H7 (cell line): ENCODE results near the gene PIGM. TPM values are rescaled to one million over a fixed set of nuclear protein-coding genes. Genes with fewer than 3 reads are reported as not detected.

ENCODE experiments used
- DNase-seq: peaks from one replicate; pipeline ENCODE4 v3.0.0; 2012
- H3K27me3 ChIP-seq: 2 replicates; pipeline ENCODE4 v1.6.0; 2011; ENCODE audit warnings: mild to moderate bottlenecking, low read length; ENCODE audit not compliant: control insufficient read depth, insufficient read depth
- H3K36me3 ChIP-seq: replicated peaks from 2 replicates; pipeline ENCODE4 v1.5.1; 2011; ENCODE audit warnings: low read length; ENCODE audit not compliant: control insufficient read depth, insufficient read depth
- H3K4me3 ChIP-seq: 2 replicates; pipeline ENCODE4 v1.5.1; 2011; ENCODE audit warnings: low read depth, mild to moderate bottlenecking, control low read depth, low read length, moderate library complexity; ENCODE audit not compliant: insufficient read depth
- total RNA-seq: library from RNA; depleted of rRNA; stranded (reverse); fragments of >200 nt; shearing (Covaris generic); gene quantifications from 2 replicates; pipeline ENCODE4 v1.2.3, GENCODE V29; 2014; rRNA removed

PIGM gene
- total RNA-seq = 2.6 and 3.0 TPM in 2 replicates

DNA sequence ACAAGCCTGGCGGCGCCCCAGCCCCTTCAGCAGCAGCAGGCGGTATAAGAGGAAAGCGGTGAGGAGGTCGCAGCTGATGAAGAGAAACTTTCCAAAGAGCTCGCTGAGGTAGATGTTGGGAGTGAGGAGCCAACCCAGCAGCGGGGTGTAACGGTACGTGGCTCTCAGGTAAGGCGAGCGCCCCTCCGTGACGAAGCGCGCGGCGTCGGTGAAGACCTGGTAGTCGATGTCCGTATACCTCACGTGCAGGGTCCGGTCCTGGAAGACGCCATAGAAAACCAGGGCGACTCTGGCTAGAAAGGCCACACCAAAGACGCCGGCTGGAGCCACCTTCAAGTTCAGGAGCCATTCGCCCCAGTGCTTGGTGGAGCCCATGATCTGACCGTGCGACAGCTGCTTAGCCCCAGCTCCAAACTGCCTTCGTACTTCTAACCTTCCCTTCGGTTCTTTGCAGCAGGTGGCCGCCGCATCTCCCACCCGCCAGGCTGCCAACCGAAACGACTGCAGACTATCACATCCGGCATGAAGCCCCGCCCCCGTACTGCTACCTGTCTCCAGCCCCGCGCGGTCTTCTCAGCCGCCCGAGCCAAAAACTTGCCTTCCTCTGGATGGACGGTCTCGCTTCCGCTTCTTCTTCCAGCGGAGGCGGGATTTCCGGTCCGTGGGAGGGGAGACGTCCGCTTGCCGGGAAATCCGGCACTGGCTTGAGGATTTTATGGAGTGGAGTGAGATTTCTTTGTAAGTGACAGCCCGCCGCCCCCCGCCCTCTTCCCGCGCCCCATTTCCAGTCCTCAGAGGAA is at the start of gene PIGM:
PIGM (minus strand) TSS at position 626 of the 800 bp plus-strand sequence; CDS start at position 375, 251 bp downstream.
- peak; percentile 95 for DNase-seq
- H3K36me3 ChIP-seq = no peaks in the 10 kb centered on the region
- H3K4me3 ChIP-seq = peak within 1 kb of the TSS; percentile 91
- H3K27me3 ChIP-seq = peaks cover 11% of the 10 kb centered on the region; the same call in 1 of the 2 replicates

- Histone ChIP-seq H3K4me3 (no peak within 1 kb of the TSS), H3K27me3 (peaks cover 64% of the 10 kb centered on the region), H3K36me3 (no peaks in the 10 kb centered on the region)
- peak; percentile 88 for DNase-seq
These were observed 49.6 kb upstream of the PIGM start, which contains the start of gene KCNJ9 for GRCh38 chr1:160081261-160081936. KCNJ9 (plus strand) TSS chr1:160081538; CDS start chr1:160084031, 2,493 bp downstream.

DNA sequence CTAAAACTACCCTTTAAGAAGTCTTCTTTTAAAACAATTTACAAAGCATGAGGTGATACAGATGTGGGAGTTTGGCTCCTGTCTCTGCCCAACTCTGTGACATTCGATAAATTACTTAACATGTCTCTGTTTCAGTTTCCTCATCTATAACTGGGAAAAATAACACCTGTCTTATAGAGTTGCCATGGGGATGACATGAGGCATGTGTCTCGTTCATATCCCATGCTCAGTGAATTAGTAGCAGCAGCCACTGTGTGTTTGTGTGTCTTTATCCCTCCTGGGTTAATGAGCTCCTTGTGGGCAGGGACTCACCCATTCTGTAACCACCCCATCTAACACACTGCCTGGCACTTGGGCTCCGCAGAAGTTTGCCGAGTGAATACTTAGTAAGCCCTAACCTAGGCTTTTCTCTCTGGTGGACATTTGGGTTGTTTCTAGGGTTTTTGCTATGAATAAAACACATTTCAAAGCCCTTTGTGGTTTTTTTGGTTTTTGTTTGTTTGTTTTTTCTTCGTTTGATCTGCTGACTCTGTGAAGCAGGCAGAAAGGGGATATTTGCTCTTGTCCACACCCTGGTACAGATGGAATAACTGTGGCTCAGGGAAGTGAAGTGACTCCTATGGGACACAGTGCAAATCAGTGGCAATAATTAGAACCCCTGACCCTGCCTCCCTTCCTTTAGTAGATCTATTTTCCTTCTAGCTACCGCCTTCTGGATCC is 48.8 kb upstream of the PIGM start:
- H3K27me3 ChIP-seq = peaks cover 62% of the 10 kb centered on the region
- no peaks in the 10 kb centered on the region for H3K36me3 ChIP-seq
- no peak overlapping the region for H3K4me3 ChIP-seq
- no peak for DNase-seq

GRCh38 chr1:160079448-160079847 is 47.7 kb upstream of the PIGM start:
- Histone ChIP-seq H3K4me3 (no peak overlapping the region), H3K36me3 (no peaks in the 10 kb centered on the region), H3K27me3 (peaks cover 52% of the 10 kb centered on the region)
- DNase-seq = no peak

DNA sequence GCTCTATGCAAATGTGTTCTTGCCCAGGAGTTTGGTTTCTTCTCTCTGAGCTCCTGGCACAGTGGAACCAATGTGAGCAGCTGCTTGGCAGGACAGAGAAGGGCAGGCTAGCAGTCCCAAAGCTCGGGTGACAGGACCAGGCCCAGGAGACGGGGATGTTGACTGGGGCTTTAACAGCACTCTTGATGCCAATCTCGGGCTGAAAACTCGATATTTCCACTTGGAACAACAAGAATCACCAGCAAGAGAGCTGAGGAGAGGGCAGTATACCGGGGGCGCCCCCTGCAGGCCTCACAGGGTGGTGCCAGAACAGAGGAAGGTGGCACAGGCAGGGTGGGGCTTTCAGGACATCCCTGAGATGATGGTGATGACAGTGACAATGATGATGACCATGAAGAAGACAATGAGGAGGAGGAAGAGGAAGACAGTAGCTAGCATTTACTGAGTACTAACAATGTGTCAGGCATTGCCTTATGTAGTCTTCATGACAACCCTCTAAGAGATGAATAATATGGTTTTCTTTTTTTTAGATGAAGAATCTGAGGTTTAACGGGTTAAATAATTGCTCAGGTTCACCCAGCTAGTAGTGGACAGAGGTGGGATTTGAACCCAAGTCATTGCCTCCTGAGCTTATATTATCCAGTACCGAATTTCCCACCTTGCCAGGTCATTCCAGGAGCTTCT is 46.9 kb upstream of the PIGM start:
- DNase-seq = peak; percentile 90
- Histone ChIP-seq H3K27me3 (peaks cover 45% of the 10 kb centered on the region), H3K4me3 (no peak overlapping the region), H3K36me3 (no peaks in the 10 kb centered on the region)

- Histone ChIP-seq H3K27me3 (peaks cover 36% of the 10 kb centered on the region), H3K4me3 (no peak overlapping the region), H3K36me3 (no peaks in the 10 kb centered on the region)
- DNase-seq = no peak
These were observed 45.7 kb upstream of the PIGM start for GRCh38 chr1:160077486-160077885.

DNA sequence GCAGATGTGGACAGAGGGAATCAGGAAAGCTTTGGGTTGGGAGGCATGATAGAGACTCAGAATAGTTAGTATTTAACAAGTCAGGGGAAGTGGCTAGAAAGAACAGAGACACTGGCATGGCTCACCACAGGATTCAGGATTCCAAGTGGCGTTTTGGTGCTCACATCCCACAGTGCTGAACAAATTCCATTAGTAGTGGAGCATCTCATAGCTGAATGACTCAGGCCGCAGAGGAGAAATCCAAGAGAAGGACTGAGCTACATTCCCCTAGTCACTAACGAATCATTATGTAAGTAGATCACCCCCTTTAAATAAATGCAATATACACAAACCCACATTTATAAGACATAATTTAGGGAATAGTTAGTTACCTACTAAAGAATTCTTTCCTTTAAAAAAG is 44.5 kb upstream of the PIGM start:
- Histone ChIP-seq H3K36me3 (no peaks in the 10 kb centered on the region), H3K4me3 (no peak overlapping the region), H3K27me3 (peaks cover 33% of the 10 kb centered on the region)
- DNase-seq = no peak

GRCh38 chr1:160075836-160076235 is 44.0 kb upstream of the PIGM start:
- Histone ChIP-seq H3K36me3 (no peaks in the 10 kb centered on the region), H3K27me3 (peaks cover 33% of the 10 kb centered on the region), H3K4me3 (no peak overlapping the region)
- no peak for DNase-seq

DNA sequence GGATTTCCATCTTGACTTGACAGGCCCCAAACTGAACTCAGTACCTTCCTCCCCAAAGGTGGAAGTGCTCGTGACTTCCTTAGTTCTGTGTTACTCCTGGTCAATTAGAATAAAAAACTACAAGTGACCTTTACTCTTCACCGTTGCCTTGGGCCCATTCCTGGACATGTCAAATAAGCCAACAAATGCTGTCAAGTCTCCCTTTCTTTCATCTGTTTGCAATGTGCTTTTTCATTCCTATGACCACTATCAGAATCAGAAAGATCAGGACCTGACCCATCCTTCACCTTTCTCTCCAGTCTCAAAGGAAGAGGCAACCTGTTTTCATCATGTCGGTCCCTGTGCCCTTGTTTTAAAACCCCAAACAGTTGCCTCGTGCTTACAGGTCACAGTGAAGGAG is 43.1 kb upstream of the PIGM start:
- Histone ChIP-seq H3K36me3 (no peaks in the 10 kb centered on the region), H3K27me3 (peaks cover 28% of the 10 kb centered on the region), H3K4me3 (no peak overlapping the region)
- DNase-seq = no peak

DNA sequence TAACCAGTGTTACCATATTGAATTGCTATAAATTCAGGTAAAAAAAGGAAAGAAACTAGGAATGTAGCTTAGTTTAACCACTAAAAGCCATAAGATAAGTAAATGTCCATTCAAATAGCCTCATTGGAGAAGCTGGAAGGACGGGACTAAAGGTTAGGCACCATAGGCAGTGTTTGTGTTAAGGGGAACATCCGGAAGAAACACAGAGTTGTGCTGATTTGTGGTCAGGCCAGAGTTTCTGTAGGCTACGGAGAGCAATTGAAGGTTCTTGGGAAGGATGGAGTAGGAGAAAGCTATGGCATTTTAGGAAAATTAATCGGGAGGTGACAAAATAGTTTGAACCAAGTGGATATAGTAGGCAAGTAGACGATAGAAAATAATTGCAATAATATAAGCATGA is 39.5 kb upstream of the PIGM start:
- H3K36me3 ChIP-seq = no peaks in the 10 kb centered on the region
- no peak overlapping the region for H3K4me3 ChIP-seq
- H3K27me3 ChIP-seq = peaks cover 49% of the 10 kb centered on the region
- DNase-seq = no peak

- Histone ChIP-seq H3K4me3 (peak overlapping the region; percentile 57), H3K27me3 (peaks cover 49% of the 10 kb centered on the region)
These were observed 38.7 kb upstream of the PIGM start for GRCh38 chr1:160070243-160071163.

GRCh38 chr1:160069460-160070231 is 37.9 kb upstream of the PIGM start, which contains the start of gene KCNJ10:
KCNJ10 (minus strand) TSS chr1:160070160; CDS start chr1:160042532, 27,628 bp downstream.
- peak within 1 kb of the TSS; percentile 57 for H3K4me3 ChIP-seq
- H3K27me3 ChIP-seq = peaks cover 51% of the 10 kb centered on the region
- H3K36me3 ChIP-seq = no peaks in the 10 kb centered on the region
- no peak for DNase-seq

More at GRCh38 chr1:160070243-160071163, 38.7 kb upstream of the PIGM start:
- no peaks in the 10 kb centered on the region for H3K36me3 ChIP-seq
- peak; percentile 99 for DNase-seq

DNA sequence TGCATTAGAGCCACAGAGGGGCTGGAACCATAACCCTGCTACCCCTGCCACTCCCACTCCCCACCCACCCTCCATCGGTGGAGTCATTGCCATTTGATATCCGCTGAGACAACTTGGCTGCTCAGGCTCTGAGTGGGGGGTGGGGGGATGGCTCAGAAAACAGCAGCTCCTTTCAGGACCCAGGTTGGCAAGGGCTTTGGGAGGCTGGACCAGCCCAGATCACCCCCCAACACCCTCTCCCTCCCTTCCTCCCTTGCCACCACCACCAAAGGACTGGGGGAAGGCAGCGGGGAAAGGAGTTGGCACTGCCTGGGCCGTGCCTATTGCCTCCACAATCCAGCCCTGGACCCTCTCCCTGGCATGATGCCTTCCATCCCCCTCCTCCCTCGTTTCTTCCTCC is 36.4 kb upstream of the PIGM start:
- no peak for DNase-seq
- H3K4me3 ChIP-seq = no peak overlapping the region
- no peaks in the 10 kb centered on the region for H3K36me3 ChIP-seq
- H3K27me3 ChIP-seq = peaks cover 53% of the 10 kb centered on the region
